GM10847 (cell line): ENCODE measurements around the gene MEI1.

Source experiments
- POLR2A ChIP-seq: IDR thresholded peaks from 2 replicates; pipeline ENCODE4 v1.6.1; 2011; ENCODE audit not compliant: insufficient read length; ENCODE audit errors: extremely low read depth

MEI1 gene

GRCh38 chr22:41833369-41834004, 134.2 kb downstream of the MEI1 start:
- no peak for TF ChIP-seq POLR2A

DNA sequence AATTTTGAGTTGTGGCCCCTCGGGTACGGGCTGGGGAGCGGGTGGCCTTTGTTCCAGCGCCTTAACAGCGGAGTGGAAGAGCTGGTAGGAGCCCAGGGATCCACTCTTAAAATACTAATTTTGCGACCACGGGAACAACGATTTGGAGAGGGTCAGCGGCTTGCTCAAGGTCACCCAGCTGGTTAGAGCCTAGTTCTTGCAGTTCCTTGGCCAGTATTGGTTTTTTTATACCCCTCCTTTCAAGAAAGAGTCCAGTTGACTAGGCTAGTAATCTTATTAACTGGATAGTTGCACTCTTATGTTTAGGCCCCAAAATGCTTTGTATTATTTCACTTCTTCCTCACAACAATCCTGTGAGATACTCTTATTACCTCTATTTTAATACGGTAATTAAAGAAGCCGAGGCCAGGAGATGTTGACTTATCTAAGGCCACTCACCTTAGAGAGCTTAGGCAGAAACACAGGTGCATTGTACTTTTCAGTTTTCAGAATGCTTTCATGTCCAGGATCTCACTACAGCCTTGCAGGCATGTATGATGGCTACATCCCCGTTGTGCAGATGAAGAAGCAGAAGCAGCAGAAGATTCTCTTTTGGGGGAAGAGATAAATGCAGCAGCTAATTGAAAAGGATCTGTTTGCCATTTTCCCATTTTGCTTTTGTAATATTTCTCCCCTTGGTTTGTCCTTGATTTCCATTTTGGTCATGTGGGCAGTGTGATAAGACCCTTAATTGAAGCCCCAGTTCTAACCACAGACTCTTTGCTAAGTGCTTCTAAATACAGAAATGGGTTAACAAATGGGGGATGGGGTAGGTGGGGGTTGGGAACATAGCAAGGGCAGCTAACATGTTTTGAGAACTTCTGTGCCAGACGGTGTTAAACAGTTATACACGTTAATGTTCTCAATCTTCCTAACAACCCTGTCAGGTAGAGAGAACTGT, 135.0 kb downstream of the MEI1 start:
- TF ChIP-seq POLR2A, result no peak

DNA sequence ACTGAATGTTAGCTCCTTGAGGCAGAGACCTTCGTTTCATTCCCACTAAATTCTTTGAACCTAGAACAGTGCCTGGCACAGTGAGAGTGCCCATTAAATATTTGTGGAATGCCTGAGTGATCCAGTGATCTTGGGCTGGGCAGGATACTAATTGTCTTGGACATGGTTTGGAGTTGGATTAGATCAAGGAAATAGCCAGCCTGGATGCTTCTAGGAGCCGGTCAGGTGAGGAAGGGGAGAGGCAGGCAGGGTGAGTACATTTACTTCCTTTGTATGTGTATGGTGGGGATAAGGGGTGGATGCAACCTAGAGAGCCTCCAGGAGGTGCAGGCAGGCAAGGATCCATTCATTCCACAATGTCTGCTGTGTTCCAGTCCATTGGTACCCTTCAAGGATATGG, 137.2 kb downstream of the MEI1 start:
- TF ChIP-seq POLR2A, result no peak

- no peak for TF ChIP-seq POLR2A
These were observed 139.7 kb downstream of the MEI1 start for GRCh38 chr22:41838842-41839618.

DNA sequence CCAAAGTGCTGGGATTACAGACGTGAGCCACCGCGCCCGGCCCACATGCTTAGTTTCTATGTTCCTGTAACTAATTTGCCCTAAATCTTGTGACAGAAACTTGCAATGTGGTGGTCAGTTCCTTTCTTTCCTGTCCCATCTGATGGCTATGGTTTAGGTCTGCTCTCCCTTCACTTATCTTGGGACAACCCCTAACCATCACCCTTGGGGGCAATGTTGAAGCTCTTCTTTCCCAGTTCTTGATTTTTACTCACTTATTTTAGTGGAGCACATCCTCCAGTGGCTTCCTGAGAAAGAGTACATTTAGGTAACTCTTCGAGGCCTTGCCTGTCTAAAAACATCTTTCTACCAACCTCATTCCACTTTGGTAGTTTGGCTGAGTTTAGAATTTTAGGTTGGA, 140.9 kb downstream of the MEI1 start:
- TF ChIP-seq POLR2A, result no peak

DNA sequence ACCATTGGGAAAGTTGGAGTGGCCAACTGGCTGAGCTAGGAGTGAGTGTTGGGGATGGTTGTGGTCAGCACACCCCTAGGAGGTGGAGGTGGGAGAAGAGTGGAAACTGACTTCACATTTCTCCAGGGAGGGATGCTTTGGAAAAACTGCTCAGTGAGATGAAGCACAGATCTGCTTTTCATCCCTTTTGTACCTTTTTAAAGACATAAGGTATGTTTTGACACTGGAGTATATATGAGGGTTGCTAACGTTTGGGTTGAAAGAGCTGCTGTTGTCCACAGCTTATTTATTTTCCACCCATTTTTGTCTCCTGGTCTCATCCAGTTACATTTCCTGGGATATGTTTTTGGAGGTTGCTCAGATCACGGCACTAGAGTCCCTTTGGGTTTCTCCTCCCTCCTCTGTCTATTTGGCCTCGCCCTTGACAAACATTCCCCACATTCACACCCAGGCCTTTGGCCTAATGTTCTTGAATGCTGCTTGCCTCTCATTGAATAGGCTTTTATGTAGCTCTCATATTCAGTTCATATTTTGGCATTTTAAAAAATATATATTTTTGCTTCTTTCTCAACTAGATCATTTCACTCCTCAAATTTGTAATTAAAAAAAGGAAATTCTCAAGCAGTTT, 141.9 kb downstream of the MEI1 start:
- TF ChIP-seq POLR2A, result no peak

GRCh38 chr22:41842996-41843970, 144.0 kb downstream of the MEI1 start:
- no peak for TF ChIP-seq POLR2A

GRCh38 chr22:41844036-41844435, 144.7 kb downstream of the MEI1 start:
- no peak for TF ChIP-seq POLR2A

DNA sequence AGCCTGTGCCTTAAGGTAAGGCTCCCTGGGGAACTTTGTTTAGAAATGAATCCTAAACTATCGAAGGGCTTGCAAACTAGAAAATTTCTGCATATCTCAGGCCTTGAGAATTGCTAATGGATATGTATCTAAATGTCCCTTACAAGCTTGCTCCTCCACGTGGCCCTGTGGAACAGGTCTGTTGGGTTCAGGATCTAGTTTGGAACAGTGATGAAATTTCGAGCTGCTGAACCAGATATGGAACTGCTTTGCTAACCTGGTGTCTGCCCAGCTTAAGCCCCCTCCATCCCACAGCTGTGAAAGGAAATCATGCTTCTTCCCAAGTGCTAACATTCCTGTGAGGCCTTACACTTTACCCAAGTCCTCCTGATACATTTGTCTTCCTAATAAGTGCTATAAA, 145.2 kb downstream of the MEI1 start:
- no peak for TF ChIP-seq POLR2A

GRCh38 chr22:41845380-41846267, 146.3 kb downstream of the MEI1 start:
- TF ChIP-seq POLR2A, result no peak

GRCh38 chr22:41846268-41846987, 147.1 kb downstream of the MEI1 start:
- no peak for TF ChIP-seq POLR2A

- no peak for TF ChIP-seq POLR2A
These were observed 148.0 kb downstream of the MEI1 start for GRCh38 chr22:41847300-41847699.
